ENCODE data around the gene HDAC4. TPM values are rescaled to one million over a fixed set of nuclear protein-coding genes. Genes with fewer than 3 reads are reported as not detected.

HDAC4 gene
- total and polyA plus RNA-seq, 9 of the 15 experiments (the other 6 are each of a cell fraction or from before 2014, with no cell fraction given) = 0.11 to 20.2 (median 4.0) TPM

- Histone ChIP-seq H3K27ac (ENCODE audit: extremely low read depth, low read depth, low read length) (no peak overlapping the region), H3K36me3 (ENCODE audit: control insufficient read depth, insufficient read depth, low read length) (no peaks in the 10 kb centered on the region), H3K4me1 (replicated peaks in 1 of 2; ENCODE audit: control insufficient read depth in 2 of 2, insufficient read depth in 2 of 2, low read length in 2 of 2) (no peaks in the 10 kb centered on the region; a peak in 1 of 5 replicates), H4K20me1 (replicated peaks; ENCODE audit: control insufficient read depth, insufficient read depth, low read length) (no peaks in the 10 kb centered on the region), H2AFZ (ENCODE audit: low read depth, low read length) (no peak overlapping the region), H3K4me3 (no peak overlapping the region), H3K27me3 (ENCODE audit: control insufficient read depth in 2 of 2, insufficient read depth in 2 of 2, low read length in 2 of 2) (peaks cover 6 to 48% of the 10 kb centered on the region in 2 experiments; a peak in 3 of 5 replicates), H3K9me1 (ENCODE audit: control insufficient read depth, insufficient read depth, low read length) (no peaks in the 10 kb centered on the region), H3K4me2 (ENCODE audit: insufficient read depth, low read length) (no peak overlapping the region), H3K9ac (ENCODE audit: insufficient read depth in 1 of 2, low read depth in 2 of 2, low read length in 2 of 2) (no peak overlapping the region), H3K9me3 (replicated peaks; ENCODE audit: control insufficient read depth, insufficient read depth, low read depth, low read length) (no peaks in the 10 kb centered on the region), H3K79me2 (ENCODE audit: control insufficient read depth, insufficient read depth, low read length) (no peaks in the 10 kb centered on the region)
- TF ChIP-seq, protein P1, sequence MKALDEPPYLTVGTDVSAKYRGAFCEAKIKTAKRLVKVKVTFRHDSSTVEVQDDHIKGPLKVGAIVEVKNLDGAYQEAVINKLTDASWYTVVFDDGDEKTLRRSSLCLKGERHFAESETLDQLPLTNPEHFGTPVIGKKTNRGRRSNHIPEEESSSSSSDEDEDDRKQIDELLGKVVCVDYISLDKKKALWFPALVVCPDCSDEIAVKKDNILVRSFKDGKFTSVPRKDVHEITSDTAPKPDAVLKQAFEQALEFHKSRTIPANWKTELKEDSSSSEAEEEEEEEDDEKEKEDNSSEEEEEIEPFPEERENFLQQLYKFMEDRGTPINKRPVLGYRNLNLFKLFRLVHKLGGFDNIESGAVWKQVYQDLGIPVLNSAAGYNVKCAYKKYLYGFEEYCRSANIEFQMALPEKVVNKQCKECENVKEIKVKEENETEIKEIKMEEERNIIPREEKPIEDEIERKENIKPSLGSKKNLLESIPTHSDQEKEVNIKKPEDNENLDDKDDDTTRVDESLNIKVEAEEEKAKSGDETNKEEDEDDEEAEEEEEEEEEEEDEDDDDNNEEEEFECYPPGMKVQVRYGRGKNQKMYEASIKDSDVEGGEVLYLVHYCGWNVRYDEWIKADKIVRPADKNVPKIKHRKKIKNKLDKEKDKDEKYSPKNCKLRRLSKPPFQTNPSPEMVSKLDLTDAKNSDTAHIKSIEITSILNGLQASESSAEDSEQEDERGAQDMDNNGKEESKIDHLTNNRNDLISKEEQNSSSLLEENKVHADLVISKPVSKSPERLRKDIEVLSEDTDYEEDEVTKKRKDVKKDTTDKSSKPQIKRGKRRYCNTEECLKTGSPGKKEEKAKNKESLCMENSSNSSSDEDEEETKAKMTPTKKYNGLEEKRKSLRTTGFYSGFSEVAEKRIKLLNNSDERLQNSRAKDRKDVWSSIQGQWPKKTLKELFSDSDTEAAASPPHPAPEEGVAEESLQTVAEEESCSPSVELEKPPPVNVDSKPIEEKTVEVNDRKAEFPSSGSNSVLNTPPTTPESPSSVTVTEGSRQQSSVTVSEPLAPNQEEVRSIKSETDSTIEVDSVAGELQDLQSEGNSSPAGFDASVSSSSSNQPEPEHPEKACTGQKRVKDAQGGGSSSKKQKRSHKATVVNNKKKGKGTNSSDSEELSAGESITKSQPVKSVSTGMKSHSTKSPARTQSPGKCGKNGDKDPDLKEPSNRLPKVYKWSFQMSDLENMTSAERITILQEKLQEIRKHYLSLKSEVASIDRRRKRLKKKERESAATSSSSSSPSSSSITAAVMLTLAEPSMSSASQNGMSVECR (CRISPR knock-in tag; IDR thresholded peaks at IDR 0.05) = no peak
- no peak for TF ChIP-seq HDAC3 (IDR thresholded peaks at IDR 0.05; ENCODE audit: borderline replicate concordance, partially characterized antibody)
- TF ChIP-seq IRF2 (CRISPR knock-in tag; IDR thresholded peaks at IDR 0.05) = no peak
- no peak for TF ChIP-seq NUFIP1 (IDR thresholded peaks at IDR 0.05; ENCODE audit: partially characterized antibody)
- no peak for TF ChIP-seq ZNF121 (CRISPR knock-in tag; conservative IDR thresholded peaks at IDR 0.05)
- ATAC-seq (no peak), DNase-seq (ENCODE audit: extremely low read depth in 1 of 4, low spot score in 3 of 4) (no peak), FAIRE-seq (no peak)
- ChIA-PET CTCF (ENCODE audit: low intra/inter-chr PET ratio) (no interaction called here), POLR2A (no interaction called here)
- intact Hi-C loops (cut with micrococcal nuclease) (no loop called here), in situ Hi-C loops (cut with MboI) (no loop called here)
- BruUV-seq (replicated peaks) = no TSS peak
- 3% methylated on average over 5 of the region's 6 CpGs for WGBS (ENCODE audit: insufficient coverage, low coverage, missing lambda C conversion rate)
Observed at GRCh38 chr2:238998801-238999200, 402.0 kb downstream of the HDAC4 start.

Small RNA genes lying within 50 kb of the gene (microRNA-seq; reads per million reads assigned to microRNA genes)
- gene MIR2467 (ENCODE audit: borderline microRNAs expressed) = not detected
- not detected for gene MIR4269 (ENCODE audit: borderline microRNAs expressed)
- gene MIR4440 (ENCODE audit: borderline microRNAs expressed) = not detected
- not detected for gene MIR4441 (ENCODE audit: borderline microRNAs expressed)

Small RNA genes lying within 50 kb of the gene (small RNA-seq; reads per million reads assigned to genes)
- gene MIR2467 = 9.9 reads per million, percentile 95 among the genes with 10 or more reads in this experiment
- gene MIR4269 = not detected
- not detected for gene MIR4440
- gene MIR4441 = not detected
